DMS53 (cell line): ENCODE results near the gene ZNF436.

ENCODE experiments used
- DNase-seq: peaks from one replicate; lab custom pipeline; 2025; lab: John Stamatoyannopoulos, UW

Gene ZNF436

GRCh38 chr1:23369335-23370013, at the start of gene ZNF436:
ZNF436 (minus strand) TSS chr1:23369836; CDS start chr1:23368005, 1,831 bp downstream.
- DNase-seq, result peak; percentile 83

DNA sequence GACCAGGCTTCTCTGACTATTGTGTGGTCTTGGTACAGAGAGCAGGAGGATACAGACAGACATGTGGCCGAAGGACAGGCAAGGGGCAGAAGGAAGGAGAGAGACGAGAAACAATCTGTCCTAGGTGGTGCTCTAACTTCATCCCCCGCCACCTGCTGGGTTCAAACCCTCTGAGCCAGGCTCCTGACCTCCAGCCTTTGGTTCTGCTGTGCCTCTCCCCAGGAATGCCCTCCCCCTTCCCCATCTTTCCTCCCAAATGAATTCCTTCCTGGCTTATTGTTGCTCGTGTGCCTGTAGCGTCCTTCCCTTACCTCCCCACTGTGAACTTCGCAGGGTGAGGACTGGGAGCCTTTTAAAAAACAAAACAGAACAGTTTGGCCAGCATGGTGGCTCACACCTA, 49.5 kb upstream of the ZNF436 start:
- no peak for DNase-seq

- DNase-seq, result peak; percentile 87
Observed at GRCh38 chr1:23417570-23417969, 47.9 kb upstream of the ZNF436 start.

GRCh38 chr1:23416964-23417363, 47.3 kb upstream of the ZNF436 start:
- DNase-seq, result no peak

DNA sequence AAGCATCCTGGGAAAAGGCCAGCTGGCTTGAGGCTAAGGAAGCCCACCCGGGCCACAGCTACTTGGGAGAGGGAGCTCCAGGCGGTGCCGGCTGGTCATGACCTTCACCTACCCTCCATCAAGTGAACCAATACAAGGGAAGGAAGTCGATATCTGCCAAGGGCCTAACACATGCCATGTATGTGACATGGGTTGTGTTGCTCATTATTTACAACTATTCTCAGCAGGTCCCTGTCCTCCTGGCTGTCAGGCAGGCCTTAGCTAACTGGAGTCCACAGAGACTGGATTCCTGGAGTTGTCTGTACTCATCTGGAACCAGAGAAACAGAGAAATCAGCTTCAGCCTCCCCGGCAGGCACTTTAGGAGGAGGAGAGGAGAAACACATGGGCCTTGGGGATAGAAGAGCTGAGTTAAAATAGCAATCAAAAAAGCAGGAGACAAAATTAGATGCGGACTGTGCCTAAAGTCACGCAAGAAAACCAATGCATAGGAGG, 39.2 kb upstream of the ZNF436 start:
- no peak for DNase-seq

DNA sequence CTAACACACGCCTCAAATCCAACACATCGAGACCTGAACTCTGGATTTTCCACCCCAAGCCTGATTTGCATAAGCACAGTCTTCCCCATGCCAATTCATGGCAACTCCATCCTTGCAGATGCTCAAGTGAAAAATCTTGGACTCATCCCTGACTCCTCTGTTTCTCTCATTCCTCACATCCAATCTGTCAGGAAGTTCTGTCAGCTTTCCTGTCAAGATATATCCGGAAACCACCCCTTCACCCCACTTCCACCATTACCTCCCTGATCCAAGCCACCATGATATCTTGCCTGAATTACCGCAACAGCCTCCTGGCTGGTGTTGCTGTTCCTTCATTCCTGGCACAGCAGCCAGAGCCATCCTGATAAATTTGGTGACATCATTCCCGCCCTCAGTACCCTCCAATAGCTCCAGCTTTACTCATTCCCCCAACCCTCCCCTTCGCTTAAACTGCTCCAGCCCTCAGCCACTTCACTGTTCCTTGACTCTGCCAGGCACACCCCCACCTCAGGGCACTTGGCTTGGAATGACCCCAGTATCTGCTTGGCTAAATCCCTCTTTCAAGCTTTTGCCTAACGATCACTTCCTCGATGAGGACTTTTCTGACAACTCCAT, 37.5 kb upstream of the ZNF436 start:
- DNase-seq, result no peak

DNA sequence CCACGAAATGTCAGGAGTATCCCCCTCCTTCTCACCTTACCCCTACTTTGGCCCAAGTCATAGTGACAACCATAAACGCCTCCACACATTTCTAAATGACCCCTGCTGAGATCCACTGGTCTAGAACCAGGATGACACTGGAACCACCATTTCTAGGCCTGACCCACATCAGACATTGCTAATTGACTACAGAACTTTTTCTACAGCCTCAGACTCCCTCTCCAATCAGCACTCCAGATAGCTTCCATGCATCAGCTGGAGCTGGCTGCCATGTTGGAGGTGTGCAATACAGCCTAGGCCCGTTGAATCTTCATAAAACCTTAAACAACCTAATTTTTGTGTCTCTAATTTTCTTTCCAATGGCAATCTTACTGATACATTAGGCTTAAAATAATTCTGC, 36.3 kb upstream of the ZNF436 start:
- no peak for DNase-seq

DNA sequence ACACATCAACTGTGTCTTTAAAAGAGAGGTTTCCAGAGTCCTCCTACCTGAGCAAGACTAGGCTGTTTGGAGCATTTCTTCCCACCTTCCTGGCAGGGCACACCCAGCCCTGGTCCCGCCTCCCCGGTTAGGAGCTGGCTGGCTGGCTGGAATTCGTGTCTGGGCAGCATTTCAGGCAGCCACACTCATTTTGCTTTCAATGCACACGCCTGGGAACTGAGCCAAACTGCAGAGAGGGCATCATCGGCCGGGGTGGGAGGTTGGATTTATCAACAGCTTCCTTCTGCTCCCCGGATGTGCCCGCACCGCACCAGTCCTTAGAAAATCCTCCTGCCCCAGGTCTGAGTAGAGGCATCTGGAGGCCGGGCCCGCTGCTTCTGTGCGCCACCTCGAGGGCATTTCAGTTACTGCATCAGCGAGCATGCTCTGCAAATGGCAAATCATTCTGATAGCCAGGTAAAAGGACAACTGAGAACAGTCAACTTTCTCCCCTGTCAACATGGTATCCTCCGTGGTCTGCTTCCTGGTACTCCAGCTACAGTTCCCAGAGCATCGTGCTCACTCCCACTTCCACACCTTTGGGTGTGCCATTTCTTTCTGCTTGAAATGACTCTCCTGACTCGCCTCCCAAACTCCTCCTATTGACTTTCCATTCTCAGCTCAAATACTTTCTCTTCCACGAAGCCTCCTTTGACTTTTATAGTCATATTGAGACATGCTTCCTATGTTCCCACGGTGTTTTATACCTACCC, 34.3 kb upstream of the ZNF436 start:
- DNase-seq, result peak; percentile 98

- DNase-seq, result no peak
Observed at GRCh38 chr1:23403355-23403734, 33.7 kb upstream of the ZNF436 start.

DNA sequence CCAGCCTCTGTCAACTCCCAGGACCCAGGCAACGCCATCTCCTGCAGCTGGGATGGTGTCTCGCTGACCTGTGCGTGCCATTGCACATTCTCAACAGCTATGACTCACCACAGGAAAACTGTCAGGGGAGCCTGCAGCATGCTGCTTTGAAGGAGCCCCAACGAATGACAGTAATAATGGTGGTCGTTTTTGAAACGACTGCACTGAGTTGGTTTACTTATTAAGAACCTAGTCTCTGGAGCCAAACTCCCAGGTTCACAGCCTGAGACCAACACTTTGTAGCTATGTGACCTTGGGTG, 33.4 kb upstream of the ZNF436 start:
- peak; percentile 91 for DNase-seq

DNA sequence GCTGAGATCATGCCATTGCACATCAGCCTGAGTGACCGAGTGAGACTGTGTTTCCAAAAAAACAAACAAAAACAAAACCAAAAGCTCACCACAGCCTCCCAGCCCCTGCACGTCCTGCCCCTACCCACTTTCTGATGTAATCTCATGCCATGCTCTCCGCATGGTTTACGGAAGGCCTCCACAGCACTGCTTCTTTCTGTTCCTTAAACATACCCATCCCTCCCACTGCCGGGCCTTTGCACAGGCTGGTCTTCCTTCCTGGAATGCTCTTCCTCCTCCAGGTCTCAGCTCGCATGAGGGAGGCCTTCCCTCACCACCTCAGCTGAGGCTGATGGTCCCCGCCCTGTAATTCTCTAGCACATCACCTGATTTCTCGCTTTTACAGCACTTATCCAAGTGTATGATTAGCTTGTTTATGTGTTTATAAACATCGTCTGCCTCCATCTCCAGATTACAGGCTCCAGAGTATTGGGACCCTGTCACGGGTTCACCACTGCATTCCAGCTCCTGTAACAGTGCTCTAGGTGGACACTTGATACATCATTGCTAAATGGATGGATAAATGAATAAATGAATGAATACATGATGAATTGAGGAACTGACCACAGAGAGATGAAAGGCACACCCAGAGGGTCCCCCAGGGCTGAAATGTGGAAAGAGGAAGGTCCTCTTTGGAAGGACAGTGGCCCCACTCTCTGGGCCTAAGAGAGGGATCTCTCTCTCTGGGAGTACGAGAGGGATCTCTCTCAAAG, 32.8 kb upstream of the ZNF436 start:
- no peak for DNase-seq

GRCh38 chr1:23401313-23401712, 31.7 kb upstream of the ZNF436 start:
- DNase-seq, result no peak

GRCh38 chr1:23400324-23401114, 30.9 kb upstream of the ZNF436 start:
- peak; percentile 22 for DNase-seq

GRCh38 chr1:23399229-23399628, 29.6 kb upstream of the ZNF436 start:
- DNase-seq, result no peak

DNA sequence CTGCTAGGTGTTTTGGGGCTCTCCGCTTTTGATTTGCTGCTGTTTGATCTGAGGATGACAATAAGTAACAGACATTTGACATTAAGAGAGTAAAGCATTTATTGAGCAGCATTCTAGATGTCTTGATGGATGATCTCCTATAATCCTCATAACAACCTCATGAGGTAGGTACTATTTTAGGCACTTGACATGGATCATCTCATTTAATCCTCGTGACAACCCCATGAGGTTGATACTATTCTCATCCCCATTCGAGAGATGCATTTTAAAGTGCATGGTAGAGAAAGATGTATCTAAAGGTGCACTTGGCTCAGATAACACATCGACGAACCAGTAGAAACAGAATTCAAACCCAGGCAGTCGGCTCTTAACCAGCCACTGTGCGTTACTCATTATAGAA, 28.3 kb upstream of the ZNF436 start:
- DNase-seq, result no peak

GRCh38 chr1:23396380-23396779, 26.7 kb upstream of the ZNF436 start:
- DNase-seq, result no peak

GRCh38 chr1:23395849-23396248, 26.2 kb upstream of the ZNF436 start:
- no peak for DNase-seq

- no peak for DNase-seq
Observed at GRCh38 chr1:23395154-23395724, 25.6 kb upstream of the ZNF436 start.

DNA sequence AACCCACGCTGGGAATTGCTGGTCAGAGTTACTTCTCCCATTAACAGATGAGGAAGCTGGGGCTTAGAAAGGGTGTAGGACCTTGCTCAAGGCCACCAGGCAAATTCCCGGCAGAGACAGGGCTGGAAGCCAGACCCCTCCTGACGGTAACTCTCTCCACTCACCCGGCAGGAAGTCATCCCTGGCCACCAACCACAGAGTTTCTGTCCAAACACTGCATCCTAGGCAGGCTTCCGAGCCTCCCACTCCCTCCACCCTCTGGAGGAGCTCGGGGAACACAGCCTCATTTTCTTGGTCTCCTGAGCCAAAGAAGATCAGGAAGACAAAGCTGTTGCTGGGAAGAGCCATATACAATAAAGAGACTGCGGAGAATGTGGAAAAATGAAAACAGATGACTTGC, 25.0 kb upstream of the ZNF436 start:
- no peak for DNase-seq

- peak; percentile 44 for DNase-seq
Observed at GRCh38 chr1:23394181-23394580, 24.5 kb upstream of the ZNF436 start.

DNA sequence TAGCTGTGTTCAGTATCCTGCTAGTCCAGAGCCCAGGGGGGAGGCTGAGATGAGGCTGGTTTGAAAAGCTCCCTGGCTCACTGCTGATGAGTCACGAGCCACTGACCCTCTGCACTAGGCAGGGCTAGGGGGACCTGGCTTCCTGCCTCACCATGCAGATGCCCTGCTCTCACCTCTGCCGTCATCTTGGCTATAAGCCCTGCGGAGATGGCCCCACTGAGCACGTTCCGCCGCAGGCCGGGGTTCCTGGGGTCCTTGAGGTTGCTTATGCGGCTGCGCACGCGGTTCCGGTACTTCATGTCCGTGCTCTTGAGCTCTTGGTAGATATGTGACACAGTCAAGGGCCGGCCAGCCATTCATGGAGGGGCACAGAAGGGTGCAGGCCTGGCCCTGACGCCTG, 24.1 kb upstream of the ZNF436 start:
- DNase-seq, result no peak
